Mesodermal cell (in vitro differentiated cells): ENCODE data around the gene FAM53A.

Experiments
- H3K27ac ChIP-seq: 2 replicates; pipeline ENCODE4 v1.7.0; 2013; ENCODE audit warnings: mild to moderate bottlenecking, low read depth, low read length, moderate library complexity; ENCODE audit not compliant: severe bottlenecking
- H3K36me3 ChIP-seq: 2 replicates; pipeline ENCODE4 v1.7.1; 2013; ENCODE audit warnings: mild to moderate bottlenecking, low read length, moderate library complexity; ENCODE audit not compliant: control insufficient read depth, insufficient read depth
- H3K4me1 ChIP-seq: one replicate; pipeline ENCODE4 v1.7.1; 2013; ENCODE audit warnings: mild to moderate bottlenecking, low read length; ENCODE audit not compliant: insufficient read depth, control insufficient read depth, poor library complexity, severe bottlenecking
- H3K4me3 ChIP-seq: 2 replicates; pipeline ENCODE4 v1.7.0; 2013; ENCODE audit warnings: low read length, control low read depth, mild to moderate bottlenecking; ENCODE audit not compliant: insufficient read depth, poor library complexity, severe bottlenecking; ENCODE audit errors: extremely low read depth
- H3K9me3 ChIP-seq: 2 replicates; pipeline ENCODE4 v1.7.1; 2013; ENCODE audit warnings: mild to moderate bottlenecking, low read length, moderate library complexity; ENCODE audit not compliant: control insufficient read depth
- WGBS, 2 experiments: methylation state at CpG; one replicate each; pipeline ENCODE4 v1.1.5; 2013; ENCODE audit warnings: missing lambda C conversion rate in 2 of 2; ENCODE audit not compliant: insufficient coverage in 2 of 2; 5-methylcytosine and 5-hydroxymethylcytosine counted together

FAM53A gene

DNA sequence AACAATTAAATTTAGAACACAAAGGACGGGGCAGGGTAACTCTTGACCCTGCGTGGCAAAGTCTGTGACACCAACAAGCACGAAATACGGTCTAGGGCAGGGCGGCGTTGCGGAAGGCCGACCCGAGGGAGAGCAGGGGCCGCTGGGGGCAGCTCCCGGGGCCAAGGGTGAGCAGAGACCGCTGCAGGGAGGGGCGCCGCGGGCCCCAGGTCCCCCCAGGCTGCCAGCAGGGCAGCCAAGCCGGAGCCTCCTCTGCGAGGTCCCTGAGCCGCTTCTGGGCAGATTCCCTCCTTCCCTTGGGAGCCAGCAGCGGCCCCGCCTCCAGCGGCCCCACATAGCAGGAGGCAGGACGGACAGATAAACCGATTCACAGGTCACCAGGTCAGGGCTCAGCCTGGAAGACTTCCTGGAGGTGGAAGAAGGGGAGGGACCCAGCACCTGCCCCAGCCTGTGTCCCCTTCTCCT is 90.2 kb downstream of the FAM53A start:
- H3K4me3 ChIP-seq = no peak overlapping the region
- WGBS, 2 experiments = 72 to 76% methylated on average over 13 to 22 of the region's 23 CpGs
- no peak overlapping the region for H3K27ac ChIP-seq
- H3K9me3 ChIP-seq = peaks cover 4% of the 10 kb centered on the region
- H3K36me3 ChIP-seq = no peaks in the 10 kb centered on the region
- H3K4me1 ChIP-seq = no peaks in the 10 kb centered on the region

DNA sequence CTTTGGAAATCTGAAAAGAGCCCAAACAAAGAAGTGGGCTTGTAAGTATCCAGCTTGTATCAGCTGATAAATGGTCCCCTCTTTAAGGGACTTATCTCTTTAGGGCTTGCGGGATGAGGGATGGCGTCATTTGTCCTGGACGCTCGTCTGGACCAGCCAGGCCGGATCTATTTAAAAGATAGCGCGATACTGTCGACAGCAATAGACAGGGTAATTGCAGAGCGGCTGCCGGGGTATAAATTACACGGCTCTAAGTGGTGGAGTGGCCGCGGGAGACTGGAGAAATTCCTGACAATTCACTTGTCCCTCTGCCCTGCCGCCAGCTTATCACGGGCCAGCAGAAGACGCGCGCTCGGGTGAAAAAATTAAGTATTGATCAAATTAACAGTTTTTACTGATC is 90.7 kb downstream of the FAM53A start:
- Histone ChIP-seq H3K36me3 (no peaks in the 10 kb centered on the region), H3K4me3 (no peak overlapping the region), H3K4me1 (no peaks in the 10 kb centered on the region), H3K9me3 (peaks cover 4% of the 10 kb centered on the region), H3K27ac (no peak overlapping the region)
- 86 to 93% methylated on average over 19 of the region's 19 CpGs for WGBS, 2 experiments

GRCh38 chr4:1592709-1593417 is 91.2 kb downstream of the FAM53A start:
- no peak overlapping the region for H3K4me3 ChIP-seq
- H3K27ac ChIP-seq = no peak overlapping the region
- H3K36me3 ChIP-seq = no peaks in the 10 kb centered on the region
- H3K9me3 ChIP-seq = peaks cover 4% of the 10 kb centered on the region
- 94 to 96% methylated on average over 45 to 56 of the region's 62 CpGs for WGBS, 2 experiments
- no peaks in the 10 kb centered on the region for H3K4me1 ChIP-seq

DNA sequence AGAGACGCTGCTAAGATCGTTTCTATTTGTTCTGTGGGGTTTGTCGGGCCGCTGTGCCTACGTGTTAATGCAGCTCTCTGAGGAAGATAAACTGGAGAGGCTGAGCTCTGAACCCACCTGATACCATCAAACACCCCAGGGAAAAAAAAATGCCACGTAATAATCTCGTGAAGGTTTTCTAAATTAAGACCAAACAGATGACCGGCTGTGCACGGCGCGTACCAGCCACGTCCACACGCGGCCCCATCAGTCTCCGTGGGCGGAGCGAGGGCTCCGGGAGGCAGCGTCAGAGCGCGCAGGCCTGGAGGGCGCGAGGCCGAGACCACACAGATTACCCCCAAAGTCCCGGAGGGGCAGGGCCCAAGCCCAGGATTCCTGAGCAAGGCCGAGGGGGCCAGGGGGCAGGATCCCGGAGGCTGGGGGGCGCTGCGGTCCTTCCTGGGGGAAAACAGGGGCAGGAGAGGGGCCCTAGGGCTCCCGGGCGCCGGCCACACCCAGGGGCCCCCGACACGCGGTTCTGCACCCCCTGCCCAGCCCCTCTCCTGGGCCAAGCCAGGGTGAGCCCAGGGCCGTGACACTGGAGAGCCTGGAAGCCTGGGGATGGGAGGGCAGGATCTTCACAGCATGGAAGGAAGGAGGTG is 91.9 kb downstream of the FAM53A start:
- Histone ChIP-seq H3K27ac (no peak overlapping the region), H3K4me3 (no peak overlapping the region), H3K4me1 (no peaks in the 10 kb centered on the region), H3K9me3 (peaks cover 4% of the 10 kb centered on the region), H3K36me3 (no peaks in the 10 kb centered on the region)
- 93 to 96% methylated on average over 33 to 34 of the region's 36 CpGs for WGBS, 2 experiments

DNA sequence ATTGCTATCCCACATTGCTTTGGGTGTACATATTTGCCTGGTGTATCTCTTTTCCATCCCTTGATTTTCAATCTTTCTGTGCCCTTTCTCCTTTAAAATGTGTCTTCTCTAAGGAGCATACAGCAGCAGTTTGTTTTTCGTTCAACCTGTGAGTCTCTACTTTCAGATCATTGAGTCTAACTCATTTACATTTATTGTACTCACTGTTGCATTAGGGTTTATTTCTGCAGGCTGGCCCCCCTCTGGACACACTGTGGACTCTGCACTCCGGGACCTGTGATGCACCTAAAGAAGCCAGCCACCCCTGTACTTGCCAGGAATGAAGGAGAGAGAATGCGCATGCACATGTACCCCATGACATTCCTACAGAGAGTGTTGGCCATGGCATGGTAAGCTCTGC is 93.0 kb downstream of the FAM53A start:
- Histone ChIP-seq H3K27ac (no peak overlapping the region), H3K9me3 (peaks cover 4% of the 10 kb centered on the region), H3K4me3 (no peak overlapping the region), H3K4me1 (no peaks in the 10 kb centered on the region), H3K36me3 (no peaks in the 10 kb centered on the region)
- 80 to 82% methylated on average over 1 to 2 of the region's 3 CpGs for WGBS, 2 experiments

DNA sequence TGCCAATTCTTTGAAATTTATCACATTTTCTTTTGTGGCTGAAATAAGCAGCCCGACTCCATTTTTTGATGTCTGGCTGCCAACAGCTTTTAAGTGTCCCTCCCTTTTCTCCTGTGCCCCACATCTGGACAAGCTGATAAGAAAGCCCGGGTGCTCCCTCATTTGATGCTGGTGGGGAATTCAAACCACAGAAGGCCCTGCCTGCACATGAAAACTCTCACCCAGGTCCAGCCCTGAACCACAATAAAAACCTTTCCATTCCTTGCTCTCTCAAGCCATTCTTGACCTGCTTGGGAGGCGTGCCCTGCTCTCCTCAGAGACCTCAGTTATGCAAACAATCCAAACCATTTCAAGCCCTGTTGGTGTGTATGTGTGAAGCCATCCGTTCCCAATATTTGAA is 93.9 kb downstream of the FAM53A start:
- Histone ChIP-seq H3K4me1 (no peaks in the 10 kb centered on the region), H3K4me3 (no peak overlapping the region), H3K27ac (no peak overlapping the region), H3K9me3 (peaks cover 4% of the 10 kb centered on the region), H3K36me3 (no peaks in the 10 kb centered on the region)
- WGBS, 2 experiments = 88 to 100% methylated on average over 1 of the region's 4 CpGs
